GM18526 (cell line): ENCODE results near the gene UGT1A8.

Experiments
- POLR2A ChIP-seq: IDR thresholded peaks from 3 replicates; pipeline ENCODE4 v1.6.1; 2011; ENCODE audit not compliant: insufficient read length; ENCODE audit errors: extremely low read depth

Gene UGT1A8

GRCh38 chr2:233674995-233675394 lies 57.6 kb downstream of the UGT1A8 start:
- no peak for TF ChIP-seq POLR2A

- no peak for TF ChIP-seq POLR2A
These were observed 58.6 kb downstream of the UGT1A8 start for GRCh38 chr2:233676046-233676445.

GRCh38 chr2:233679196-233679595 lies 61.8 kb downstream of the UGT1A8 start:
- TF ChIP-seq POLR2A = no peak

GRCh38 chr2:233680361-233681045 lies 63.1 kb downstream of the UGT1A8 start:
- TF ChIP-seq POLR2A = no peak

GRCh38 chr2:233681521-233682099 lies 64.2 kb downstream of the UGT1A8 start, which contains the start of gene UGT1A7:
UGT1A7 (plus strand) TSS chr2:233681901; CDS start chr2:233681938, 37 bp downstream.
- no peak for TF ChIP-seq POLR2A

- no peak for TF ChIP-seq POLR2A
These were observed 67.2 kb downstream of the UGT1A8 start for GRCh38 chr2:233684640-233685039.

- no peak for TF ChIP-seq POLR2A
These were observed 69.5 kb downstream of the UGT1A8 start for GRCh38 chr2:233686928-233687327.

GRCh38 chr2:233688341-233688740 lies 70.9 kb downstream of the UGT1A8 start:
- TF ChIP-seq POLR2A = no peak

- TF ChIP-seq POLR2A = no peak
These were observed 71.6 kb downstream of the UGT1A8 start for GRCh38 chr2:233689031-233689430.

- TF ChIP-seq POLR2A = no peak
These were observed 72.1 kb downstream of the UGT1A8 start for GRCh38 chr2:233689501-233689900.

GRCh38 chr2:233690444-233690843 lies 73.0 kb downstream of the UGT1A8 start:
- no peak for TF ChIP-seq POLR2A

DNA sequence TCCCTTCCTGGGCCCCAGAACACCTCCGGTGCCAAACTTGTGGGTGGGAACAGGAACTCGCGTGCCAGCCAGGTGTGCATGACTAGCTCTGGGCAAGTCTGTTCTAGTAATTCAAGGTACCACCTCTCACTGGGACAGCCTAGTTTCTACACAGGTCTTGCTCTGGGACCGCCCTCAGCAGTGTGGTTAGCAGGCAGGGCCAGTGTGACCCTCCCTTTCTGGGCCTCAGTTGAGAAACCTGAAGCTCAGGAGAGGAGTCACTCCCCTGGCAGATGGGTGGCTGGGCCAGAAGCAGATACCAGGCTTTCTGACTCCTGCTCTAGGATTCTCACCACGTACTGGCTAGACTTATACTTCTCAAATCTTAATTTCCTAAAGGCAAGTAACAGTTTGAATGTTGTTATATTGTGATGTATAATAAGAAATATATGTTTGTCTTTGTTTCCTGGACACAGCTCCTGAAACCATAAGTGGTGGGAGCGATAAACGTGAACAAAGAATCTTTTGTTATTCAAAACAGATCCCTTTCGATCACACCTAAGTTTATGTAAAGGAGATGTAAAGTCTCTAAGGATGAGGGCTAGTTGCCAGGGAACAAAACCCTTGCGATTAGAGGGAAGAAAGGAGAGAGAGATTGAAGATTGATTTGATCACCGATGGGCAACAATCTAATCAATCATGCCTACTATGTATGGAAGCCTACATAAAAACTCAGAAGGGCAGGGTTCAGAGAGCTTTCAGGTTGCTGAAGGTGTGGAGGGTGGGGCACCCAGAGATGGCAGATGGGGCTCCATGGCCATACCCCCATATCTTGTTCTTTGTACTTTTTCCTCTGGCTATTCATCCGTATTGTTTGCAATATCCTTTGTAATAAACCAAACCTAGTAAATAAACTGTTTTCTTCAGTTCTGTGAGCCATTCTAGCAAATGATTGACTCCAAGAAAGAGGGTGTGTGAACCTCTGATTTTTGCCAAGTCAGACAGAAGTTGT lies 74.3 kb downstream of the UGT1A8 start:
- no peak for TF ChIP-seq POLR2A

DNA sequence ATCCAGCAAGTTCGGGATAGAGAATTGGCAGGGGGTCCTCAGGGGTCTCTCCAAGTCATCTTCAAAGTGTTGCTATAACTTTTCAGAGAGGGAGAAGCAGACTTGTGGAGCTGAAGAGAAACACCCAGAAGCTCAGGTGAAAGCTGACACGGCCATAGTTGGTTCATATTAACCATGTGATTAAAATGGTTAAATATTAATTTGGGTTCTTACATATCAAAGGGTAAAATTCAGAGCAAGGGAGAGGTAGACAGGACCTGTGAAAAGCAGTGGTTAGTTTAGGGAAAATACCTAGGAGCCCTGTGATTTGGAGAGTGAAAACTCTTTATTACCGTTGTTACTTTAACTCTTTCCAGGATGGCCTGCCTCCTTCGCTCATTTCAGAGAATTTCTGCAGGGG lies 75.2 kb downstream of the UGT1A8 start, which contains the start of gene UGT1A6:
TSS of gene UGT1A6 (plus strand) at position 243 of the 400 bp plus-strand sequence. CDS start at position 358, 115 bp downstream.
- no peak for TF ChIP-seq POLR2A

- no peak for TF ChIP-seq POLR2A
These were observed 76.5 kb downstream of the UGT1A8 start for GRCh38 chr2:233693963-233694362.

GRCh38 chr2:233698740-233699139 lies 81.3 kb downstream of the UGT1A8 start:
- no peak for TF ChIP-seq POLR2A

DNA sequence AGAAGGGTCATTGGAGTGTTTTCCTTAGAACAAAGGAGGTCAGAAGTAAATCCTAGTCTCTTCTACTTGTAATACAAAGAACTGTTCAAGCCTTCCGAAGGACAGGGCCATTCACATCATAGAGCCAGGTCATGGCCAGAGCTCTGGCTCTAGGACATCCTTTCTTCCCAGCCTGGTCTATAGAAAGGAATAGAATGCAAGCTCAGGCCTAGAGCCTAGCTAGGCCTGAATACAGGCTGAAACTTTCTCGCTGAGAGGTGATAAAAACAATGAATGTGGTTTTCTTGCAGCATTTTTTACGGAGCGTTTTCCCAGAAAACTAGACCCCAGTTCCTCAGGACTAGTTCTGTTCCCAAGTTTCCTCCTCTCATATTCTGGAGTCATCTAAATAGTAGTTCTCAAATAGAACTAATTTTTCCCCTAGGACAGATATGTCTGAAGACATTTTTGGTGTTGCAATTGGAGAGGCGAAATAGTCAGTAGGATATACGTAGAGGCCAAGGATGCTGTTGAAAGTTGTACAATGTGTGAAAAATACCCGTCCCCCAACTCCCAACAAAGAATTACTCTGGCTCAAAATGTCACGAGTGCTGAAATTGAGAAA lies 82.1 kb downstream of the UGT1A8 start:
- TF ChIP-seq POLR2A = no peak
